Adipocyte (in vitro differentiated cells): Measurements from ENCODE around the gene VSX2.

Source experiments
- DNase-seq: peaks from one replicate; pipeline ENCODE4 v3.0.0-alpha.2; 2015; ENCODE audit warnings: low read depth
- H3K27me3 ChIP-seq: replicated peaks from 2 replicates; pipeline ENCODE4 v1.7.0; 2013; ENCODE audit warnings: mild to moderate bottlenecking, low read length, moderate library complexity; ENCODE audit not compliant: control insufficient read depth, insufficient read depth
- H3K36me3 ChIP-seq: 2 replicates; pipeline ENCODE4 v1.7.0; 2013; ENCODE audit warnings: low read length, mild to moderate bottlenecking, moderate library complexity; ENCODE audit not compliant: control insufficient read depth, insufficient read depth, severe bottlenecking
- H3K4me1 ChIP-seq: 2 replicates; pipeline ENCODE4 v1.7.0; 2013; ENCODE audit warnings: mild to moderate bottlenecking, low read length, moderate library complexity; ENCODE audit not compliant: control insufficient read depth, insufficient read depth
- H3K4me3 ChIP-seq: 2 replicates; pipeline ENCODE4 v1.7.0; 2013; ENCODE audit warnings: mild to moderate bottlenecking, low read length, moderate library complexity
- H3K9ac ChIP-seq: 2 replicates; pipeline ENCODE4 v1.7.0; 2013; ENCODE audit warnings: mild to moderate bottlenecking, low read length, moderate library complexity
- H3K9me3 ChIP-seq: 2 replicates; pipeline ENCODE4 v1.7.0; 2013; ENCODE audit warnings: mild to moderate bottlenecking, low read length, moderate library complexity; ENCODE audit not compliant: control insufficient read depth

The VSX2 gene

GRCh38 chr14:74208642-74209041 lies 30.6 kb upstream of the VSX2 start:
- no peaks in the 10 kb centered on the region for H3K36me3 ChIP-seq
- H3K9ac ChIP-seq: no peak overlapping the region
- no peak for DNase-seq
- no peaks in the 10 kb centered on the region for H3K9me3 ChIP-seq
- no peak overlapping the region for H3K4me3 ChIP-seq
- H3K27me3 ChIP-seq: peaks cover 2% of the 10 kb centered on the region
- peaks cover 8% of the 10 kb centered on the region for H3K4me1 ChIP-seq

GRCh38 chr14:74211945-74212580 lies 27.2 kb upstream of the VSX2 start:
- no peaks in the 10 kb centered on the region for H3K36me3 ChIP-seq
- DNase-seq: no peak

GRCh38 chr14:74213907-74214803 lies 25.1 kb upstream of the VSX2 start:
- no peak for DNase-seq
- Histone ChIP-seq H3K4me3 (no peak overlapping the region), H3K9ac (no peak overlapping the region), H3K36me3 (no peaks in the 10 kb centered on the region), H3K9me3 (no peaks in the 10 kb centered on the region), H3K27me3 (peaks cover 29% of the 10 kb centered on the region), H3K4me1 (no peaks in the 10 kb centered on the region)

More at GRCh38 chr14:74211945-74212580, 27.2 kb upstream of the VSX2 start:
- Histone ChIP-seq H3K27me3 (peaks cover 13% of the 10 kb centered on the region), H3K4me1 (no peaks in the 10 kb centered on the region), H3K9me3 (no peaks in the 10 kb centered on the region), H3K9ac (no peak overlapping the region), H3K4me3 (no peak overlapping the region)

GRCh38 chr14:74216671-74217070 lies 22.6 kb upstream of the VSX2 start:
- Histone ChIP-seq H3K27me3 (peaks cover 43% of the 10 kb centered on the region), H3K4me3 (no peak overlapping the region), H3K4me1 (no peaks in the 10 kb centered on the region), H3K9ac (no peak overlapping the region), H3K9me3 (no peaks in the 10 kb centered on the region), H3K36me3 (no peaks in the 10 kb centered on the region)
- no peak for DNase-seq

GRCh38 chr14:74217672-74218448 lies 21.4 kb upstream of the VSX2 start:
- Histone ChIP-seq H3K9ac (no peak overlapping the region), H3K4me1 (no peaks in the 10 kb centered on the region), H3K27me3 (peaks cover 43% of the 10 kb centered on the region), H3K9me3 (no peaks in the 10 kb centered on the region), H3K4me3 (no peak overlapping the region), H3K36me3 (no peaks in the 10 kb centered on the region)
- DNase-seq: peak; percentile 75

- Histone ChIP-seq H3K4me3 (no peak overlapping the region), H3K36me3 (no peaks in the 10 kb centered on the region), H3K27me3 (peaks cover 43% of the 10 kb centered on the region), H3K4me1 (no peaks in the 10 kb centered on the region), H3K9me3 (no peaks in the 10 kb centered on the region), H3K9ac (no peak overlapping the region)
- DNase-seq: no peak
These were observed 20.8 kb upstream of the VSX2 start for GRCh38 chr14:74218462-74218861.

GRCh38 chr14:74219277-74220205 lies 19.7 kb upstream of the VSX2 start:
- Histone ChIP-seq H3K4me3 (no peak overlapping the region), H3K9ac (no peak overlapping the region), H3K4me1 (no peaks in the 10 kb centered on the region), H3K9me3 (no peaks in the 10 kb centered on the region), H3K36me3 (no peaks in the 10 kb centered on the region), H3K27me3 (peaks cover 45% of the 10 kb centered on the region)
- DNase-seq: no peak

GRCh38 chr14:74220991-74221390 lies 18.3 kb upstream of the VSX2 start:
- Histone ChIP-seq H3K27me3 (peaks cover 46% of the 10 kb centered on the region), H3K4me1 (no peaks in the 10 kb centered on the region), H3K4me3 (no peak overlapping the region), H3K36me3 (no peaks in the 10 kb centered on the region), H3K9me3 (no peaks in the 10 kb centered on the region), H3K9ac (no peak overlapping the region)
- DNase-seq: no peak

GRCh38 chr14:74221741-74222140 lies 17.5 kb upstream of the VSX2 start:
- Histone ChIP-seq H3K4me3 (no peak overlapping the region), H3K9me3 (no peaks in the 10 kb centered on the region), H3K27me3 (peaks cover 47% of the 10 kb centered on the region), H3K9ac (no peak overlapping the region), H3K36me3 (no peaks in the 10 kb centered on the region), H3K4me1 (no peaks in the 10 kb centered on the region)
- DNase-seq: no peak

GRCh38 chr14:74223016-74223415 lies 16.2 kb upstream of the VSX2 start:
- no peak for DNase-seq
- Histone ChIP-seq H3K9ac (no peak overlapping the region), H3K27me3 (peaks cover 48% of the 10 kb centered on the region), H3K4me1 (no peaks in the 10 kb centered on the region), H3K36me3 (no peaks in the 10 kb centered on the region), H3K9me3 (no peaks in the 10 kb centered on the region), H3K4me3 (no peak overlapping the region)
